ENCODE data around the gene NKTR. TPM values are rescaled to one million over a fixed set of nuclear protein-coding genes. Genes with fewer than 3 reads are reported as not detected.

NKTR gene
- total RNA-seq, 1 experiment from 2014 or later: 79.8 TPM

GRCh38 chr3:42601896-42602581 lies 1.6 kb downstream of the NKTR start:
- Histone ChIP-seq H3K18ac (ENCODE audit: insufficient read length, low read depth, low read length) (no peak overlapping the region), H4K91ac (ENCODE audit: insufficient read length, low read depth, low read length) (no peak overlapping the region), H3K56ac (ENCODE audit: insufficient read length, low read depth, low read length) (no peak overlapping the region), H3K9ac (ENCODE audit: extremely low read depth, insufficient read length, low read length) (peak overlapping the region; percentile 86), H3K23me2 (ENCODE audit: insufficient read length, low read depth, low read length, poor library complexity, severe bottlenecking) (peaks cover 4% of the 10 kb centered on the region), H3K4me1 (ENCODE audit: insufficient read depth, low read length) (no peaks in the 10 kb centered on the region), H3K9me3 (ENCODE audit: control insufficient read depth, low read depth, low read length) (no peaks in the 10 kb centered on the region), H3K27me3 (ENCODE audit: insufficient read depth, low read length) (no peaks in the 10 kb centered on the region), H3T11ph (ENCODE audit: low read length) (no peak overlapping the region), H3K79me1 (ENCODE audit: insufficient read depth, low read depth, low read length, poor library complexity, severe bottlenecking) (peaks cover 2% of the 10 kb centered on the region), H3K79me2 (ENCODE audit: insufficient read depth, low read length) (peaks cover 38% of the 10 kb centered on the region; the same call in 1 of the 2 replicates), H4K5ac (ENCODE audit: insufficient read length, low read depth, low read length) (no peak overlapping the region), H3K4me2 (ENCODE audit: insufficient read depth, insufficient read length, low read length) (peak overlapping the region; percentile 94), H4K20me1 (ENCODE audit: control insufficient read depth, insufficient read depth, insufficient read length) (no peaks in the 10 kb centered on the region), H2AFZ (ENCODE audit: low read length) (no peak overlapping the region), H2BK120ac (ENCODE audit: low read depth, low read length, poor library complexity, severe bottlenecking) (no peak overlapping the region), H2BK5ac (ENCODE audit: insufficient read length, low read length) (no peak overlapping the region), H2BK20ac (ENCODE audit: low read depth, low read length, poor library complexity, severe bottlenecking) (no peak overlapping the region), H3K14ac (ENCODE audit: insufficient read depth, low read length) (no peak overlapping the region), H2AK5ac (ENCODE audit: insufficient read length, low read length) (no peak overlapping the region), H3K23ac (ENCODE audit: insufficient read length, low read depth, low read length) (no peak overlapping the region), H3K27ac (ENCODE audit: insufficient read length, low read depth, low read length) (no peak overlapping the region), H2BK12ac (ENCODE audit: insufficient read length, low read depth, low read length) (no peak overlapping the region), H4K8ac (replicated peaks; ENCODE audit: insufficient read length, low read depth, low read length) (no peak overlapping the region), H3K4ac (ENCODE audit: low read depth, low read length) (no peak overlapping the region), H2BK15ac (ENCODE audit: low read depth, low read length) (no peak overlapping the region)
- H3K27ac Mint-ChIP-seq: peak overlapping the region; percentile 39 to 81 (median 67); a peak in 4 of 7 replicates
- peak; percentile 44; the same call in 2 of the 3 replicates for TF ChIP-seq CTCF (conservative IDR thresholded peaks at IDR 0.05)
- no peak for DNase-seq
- H3K4me3 Mint-ChIP-seq: peak overlapping the region; percentile 83 to 91
- peaks cover 31 to 32% of the 10 kb centered on the region in 2 experiments for H3K4me1 Mint-ChIP-seq
- H3K27me3 Mint-ChIP-seq (ENCODE audit: low read depth): no peaks in the 10 kb centered on the region
- WGBS (ENCODE audit: extremely low coverage, insufficient read length, low lambda C conversion rate): no CpG with 5 or more reads among the region's 9 CpGs
- peaks cover 10 to 27% (median 26%) of the 10 kb centered on the region in 3 experiments for H3K36me3 Mint-ChIP-seq (ENCODE audit: insufficient read depth in 1 of 3, low read depth in 3 of 3)
- no peaks in the 10 kb centered on the region; a peak in 1 of 5 replicates for H3K9me3 Mint-ChIP-seq

All from H9 (cell line).